Thymus (tissue), 11 donors: Measurements from ENCODE around the gene ASIP. TPM values are rescaled to one million over a fixed set of nuclear protein-coding genes. Genes with fewer than 3 reads are reported as not detected.
"Not testable (repeated sequence)": the region's sequence is repeated elsewhere in the genome, so short reads cannot be mapped to it uniquely, and the experiment has no call there.

Experiments used
- DNase-seq, 9 donors: peaks; one replicate each; pipeline ENCODE4 v3.0.0-alpha.2; 2013; ENCODE audit warnings: low spot score in 9 of 9, low read depth in 6 of 9, missing footprints in 1 of 9
- H3K27ac ChIP-seq, 2 donors: one replicate each; pipeline ENCODE4 v1.5.1; 2013; ENCODE audit warnings: control low read depth in 1 of 2, low read depth in 1 of 2, low read length in 1 of 2, mild to moderate bottlenecking in 1 of 2, moderate library complexity in 1 of 2
- H3K27me3 ChIP-seq, 2 donors: one replicate each; pipeline ENCODE4 v1.5.1; 2013; ENCODE audit warnings: low read length in 1 of 2; ENCODE audit not compliant: control insufficient read depth in 2 of 2, insufficient read depth in 1 of 2
- H3K36me3 ChIP-seq, 2 donors: one replicate each; pipeline ENCODE4 v1.5.1; 2013; ENCODE audit warnings: low read length in 1 of 2, mild to moderate bottlenecking in 1 of 2, moderate library complexity in 1 of 2; ENCODE audit not compliant: control insufficient read depth in 2 of 2, insufficient read depth in 2 of 2
- H3K4me1 ChIP-seq, 2 donors: one replicate each; pipeline ENCODE4 v1.5.1; 2013; ENCODE audit warnings: low read length in 2 of 2; ENCODE audit not compliant: control insufficient read depth in 2 of 2, insufficient read depth in 2 of 2
- H3K4me3 ChIP-seq, 2 donors: one replicate each; pipeline ENCODE4 v1.5.1; 2013; ENCODE audit warnings: low read length in 2 of 2, control low read depth in 1 of 2, mild to moderate bottlenecking in 1 of 2
- H3K9me3 ChIP-seq, 2 donors: one replicate each; pipeline ENCODE4 v1.5.1; 2013; ENCODE audit warnings: low read length in 1 of 2, mild to moderate bottlenecking in 1 of 2; ENCODE audit not compliant: control insufficient read depth in 2 of 2, insufficient read depth in 1 of 2
- WGBS: extraction: QIAGEN DNeasy Blood & Tissue Kit; methylation state at CpG from one replicate; pipeline ENCODE4 v1.1.7; 2013; 5-methylcytosine and 5-hydroxymethylcytosine counted together
- polyA plus RNA-seq: library from polyadenylated mRNA; stranded (reverse); fragments of 200-250 nt; gene quantifications from one replicate; pipeline ENCODE4 v1.2.3, GENCODE V29; 2013
- total RNA-seq: library from RNA; stranded (reverse); fragments of 120-200 nt; gene quantifications from one replicate; pipeline ENCODE4 v1.2.4, GENCODE V29; 2013
- donor health status: healthy.

Gene ASIP
- total and polyA plus RNA-seq, 2 donors = 0.09 to 1.8 TPM

DNA sequence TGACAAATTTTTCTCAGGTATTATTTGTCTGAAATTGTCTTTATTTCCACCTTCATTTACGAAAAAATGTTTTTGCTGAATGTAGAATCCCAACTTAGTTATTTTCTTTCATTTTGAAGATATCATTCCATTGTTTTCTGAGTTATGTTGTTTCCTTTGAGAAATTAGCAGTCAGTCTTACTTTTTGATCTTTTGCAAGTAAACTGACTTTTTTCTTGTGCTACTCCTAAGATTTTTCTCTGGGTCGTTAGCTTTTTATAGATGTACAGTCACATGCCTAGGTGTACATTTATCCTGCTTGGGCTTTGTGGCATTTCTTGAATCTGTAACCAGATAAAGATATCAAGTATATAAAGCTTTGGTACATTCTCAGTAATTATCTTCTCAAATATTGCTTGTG lies 29.6 kb upstream of the ASIP start:
- Histone ChIP-seq H3K27me3 (peaks cover 10 to 24% of the 10 kb centered on the region in 2 donors), H3K4me1 (peaks cover 0 to 4% of the 10 kb centered on the region in 2 donors)

DNA sequence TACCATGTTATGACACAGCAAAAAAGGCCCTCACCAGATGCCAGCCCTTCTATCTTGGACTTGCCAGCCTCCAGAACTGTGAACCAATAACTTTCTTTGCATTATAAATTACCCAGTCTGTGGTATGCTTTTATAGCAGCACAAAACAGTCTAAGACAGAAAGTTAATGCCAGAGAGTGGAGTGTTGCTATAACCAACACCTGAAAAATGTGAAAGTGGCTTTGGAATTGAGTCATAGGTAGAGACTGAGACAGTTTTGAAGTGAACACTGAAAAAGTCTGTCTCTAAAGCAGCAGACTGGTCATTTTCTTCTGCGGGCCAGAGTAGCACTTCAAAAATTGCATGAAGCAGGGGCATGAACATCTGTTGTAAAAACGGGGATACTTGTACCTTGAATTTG lies 28.0 kb upstream of the ASIP start:
- DNase-seq = no peak
- peaks cover 13 to 39% of the 10 kb centered on the region in 2 donors for H3K27me3 ChIP-seq
- H3K9me3 ChIP-seq = peaks cover 0 to 15% of the 10 kb centered on the region in 2 donors
- 98% methylated on average over 2 of the region's 2 CpGs for WGBS
- peaks cover 0 to 4% of the 10 kb centered on the region in 2 donors for H3K4me1 ChIP-seq
- H3K27ac ChIP-seq = no peak overlapping the region
- H3K4me3 ChIP-seq = no peak overlapping the region
- no peaks in the 10 kb centered on the region for H3K36me3 ChIP-seq

More for the DNA sequence above, 29.6 kb upstream of the ASIP start:
- Histone ChIP-seq H3K36me3 (no peaks in the 10 kb centered on the region), H3K27ac (no peak overlapping the region), H3K9me3 (peaks cover 0 to 15% of the 10 kb centered on the region in 2 donors), H3K4me3 (no peak overlapping the region)
- DNase-seq = no peak
- 95% methylated on average over 2 of the region's 2 CpGs for WGBS

DNA sequence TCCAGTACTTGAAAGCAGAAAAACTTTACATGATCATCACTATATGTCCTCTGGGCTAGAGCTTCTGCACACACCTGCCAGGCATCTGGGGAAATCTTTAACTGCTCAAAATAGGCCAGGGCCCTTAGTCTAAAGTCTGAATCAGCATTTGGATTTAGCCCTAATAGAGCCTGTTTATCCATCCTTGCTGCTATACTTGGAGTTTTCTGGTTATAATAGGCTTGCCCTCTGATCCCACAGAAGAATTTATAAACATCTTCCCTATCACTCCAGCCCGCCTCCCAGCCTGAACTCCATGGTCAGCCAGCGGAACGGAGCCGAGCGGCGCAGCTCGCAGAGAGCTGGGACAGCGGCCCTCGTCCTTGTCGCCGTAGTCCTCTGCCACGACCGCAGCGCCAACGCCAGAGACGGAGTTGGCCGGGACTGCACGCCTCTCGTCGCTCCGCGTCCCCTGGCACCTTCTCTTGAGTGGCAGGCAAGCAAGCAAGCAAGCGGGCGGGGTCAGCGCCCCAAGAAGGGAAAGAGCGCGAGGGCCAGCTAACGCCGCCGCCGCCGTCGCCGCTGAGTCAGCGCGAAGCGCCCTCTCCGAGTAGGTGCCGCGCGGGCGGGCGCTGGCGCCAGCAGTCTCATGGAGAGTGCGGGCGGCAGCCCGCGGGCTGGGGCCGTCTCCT lies 25.4 kb upstream of the ASIP start:
- 9% methylated on average over 49 of the region's 49 CpGs for WGBS
- peak overlapping the region; percentile 5 to 11 for H3K4me3 ChIP-seq
- H3K36me3 ChIP-seq = no peaks in the 10 kb centered on the region
- H3K9me3 ChIP-seq = peaks cover 0 to 4% of the 10 kb centered on the region in 2 donors
- peaks cover 0 to 4% of the 10 kb centered on the region in 2 donors for H3K4me1 ChIP-seq
- DNase-seq = peak in 4 of 9 donors; percentile 13 to 40 (median 27)
- H3K27ac ChIP-seq = no peak overlapping the region
- peaks cover 13 to 40% of the 10 kb centered on the region in 2 donors for H3K27me3 ChIP-seq

DNA sequence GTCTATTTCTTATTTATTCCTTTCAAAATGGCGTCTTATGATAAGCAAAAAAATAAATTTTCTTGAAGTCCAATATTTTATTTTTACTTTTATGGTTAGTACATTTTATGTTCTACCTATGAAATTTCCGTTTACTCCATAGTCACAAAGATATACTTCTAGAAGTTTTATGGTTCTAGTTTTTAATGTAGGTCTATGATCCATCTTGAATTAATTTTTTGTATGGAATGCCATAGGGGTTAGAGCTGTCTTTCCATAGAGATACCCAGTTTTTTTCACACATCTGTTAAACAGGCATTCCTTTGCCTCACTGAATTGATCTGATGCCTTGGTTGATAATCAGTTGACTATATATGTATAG lies 24.9 kb upstream of the ASIP start:
- Histone ChIP-seq H3K27me3 (peaks cover 13 to 40% of the 10 kb centered on the region in 2 donors), H3K4me1 (peaks cover 0 to 4% of the 10 kb centered on the region in 2 donors), H3K27ac (no peak overlapping the region), H3K9me3 (no peaks in the 10 kb centered on the region), H3K36me3 (no peaks in the 10 kb centered on the region), H3K4me3 (peak overlapping the region in 1 of 2 donors; percentile 11)
- WGBS = 9% methylated on average over 2 of the region's 2 CpGs
- DNase-seq = no peak

DNA sequence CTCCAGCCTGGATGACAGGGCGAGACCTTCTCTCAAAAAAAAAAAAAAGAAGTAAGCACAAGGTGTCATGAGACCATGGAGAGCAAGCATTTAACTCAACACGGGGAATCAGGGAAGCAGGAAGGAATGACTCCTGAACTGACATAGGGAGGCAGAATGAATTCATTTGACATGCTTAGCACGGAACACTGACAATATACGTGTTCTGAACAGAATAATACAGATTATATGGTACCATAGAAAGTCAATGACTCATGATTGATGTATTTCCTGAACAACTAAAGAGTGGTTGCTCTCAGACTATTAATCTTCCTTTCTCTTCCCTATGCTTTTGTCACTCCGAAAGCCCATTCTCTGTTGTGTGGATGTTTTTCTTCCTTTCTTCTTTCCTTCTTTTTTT lies 20.7 kb upstream of the ASIP start:
- H3K9me3 ChIP-seq = no peaks in the 10 kb centered on the region
- H3K27me3 ChIP-seq = peaks cover 9 to 29% of the 10 kb centered on the region in 2 donors
- no peak overlapping the region for H3K4me3 ChIP-seq
- H3K27ac ChIP-seq = no peak overlapping the region
- no peak for DNase-seq
- peaks cover 0 to 4% of the 10 kb centered on the region in 2 donors for H3K4me1 ChIP-seq
- H3K36me3 ChIP-seq = no peaks in the 10 kb centered on the region
- WGBS = 66% methylated on average over 5 of the region's 5 CpGs

DNA sequence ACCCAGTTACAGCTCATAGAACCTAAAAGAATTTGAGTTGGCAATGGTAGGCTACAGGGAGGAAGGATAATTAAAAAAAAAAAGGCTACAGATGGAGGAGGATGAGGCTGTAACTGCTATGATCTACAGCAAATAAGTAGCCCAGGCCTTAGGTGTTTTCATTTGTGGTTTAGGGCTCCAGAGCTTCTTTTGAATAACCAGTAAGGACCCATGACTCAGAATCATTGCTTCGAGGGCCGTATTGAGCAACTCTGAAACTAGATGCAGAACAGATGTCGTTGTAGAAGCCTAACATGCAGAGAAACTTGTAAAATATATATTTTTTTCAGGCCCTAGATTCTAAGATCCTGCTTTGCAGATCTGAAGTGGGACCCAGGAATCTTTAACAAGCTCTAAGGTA lies 19.0 kb upstream of the ASIP start:
- Histone ChIP-seq H3K9me3 (no peaks in the 10 kb centered on the region), H3K27me3 (peaks cover 0 to 14% of the 10 kb centered on the region in 2 donors), H3K4me1 (no peaks in the 10 kb centered on the region), H3K36me3 (no peaks in the 10 kb centered on the region), H3K4me3 (no peak overlapping the region), H3K27ac (no peak overlapping the region)
- DNase-seq = no peak
- WGBS = 95% methylated on average over 3 of the region's 3 CpGs

DNA sequence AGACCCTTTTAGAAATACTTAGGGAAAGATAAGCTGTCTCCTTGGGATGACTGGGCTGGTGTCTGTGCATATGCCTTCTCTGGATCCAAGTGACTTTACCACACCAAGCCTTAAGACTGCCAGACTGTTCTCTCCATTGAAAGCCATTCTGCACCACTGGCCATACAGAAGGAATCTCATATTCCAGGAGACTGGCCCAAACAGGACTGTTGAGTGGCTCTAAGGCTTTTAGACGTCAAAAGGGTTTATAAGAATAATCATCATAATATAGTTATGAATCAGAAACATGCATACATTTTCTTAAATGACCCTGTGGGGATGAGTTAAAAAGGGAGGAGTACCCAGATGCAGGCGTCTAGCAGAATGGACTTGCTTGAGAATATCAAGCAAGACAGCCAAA lies 17.0 kb upstream of the ASIP start:
- H3K36me3 ChIP-seq, H3K4me1 ChIP-seq, DNase-seq, H3K27ac ChIP-seq, H3K27me3 ChIP-seq, H3K9me3 ChIP-seq, H3K4me3 ChIP-seq: not testable (repeated sequence)
- WGBS = 93% methylated on average over 2 of the region's 2 CpGs

DNA sequence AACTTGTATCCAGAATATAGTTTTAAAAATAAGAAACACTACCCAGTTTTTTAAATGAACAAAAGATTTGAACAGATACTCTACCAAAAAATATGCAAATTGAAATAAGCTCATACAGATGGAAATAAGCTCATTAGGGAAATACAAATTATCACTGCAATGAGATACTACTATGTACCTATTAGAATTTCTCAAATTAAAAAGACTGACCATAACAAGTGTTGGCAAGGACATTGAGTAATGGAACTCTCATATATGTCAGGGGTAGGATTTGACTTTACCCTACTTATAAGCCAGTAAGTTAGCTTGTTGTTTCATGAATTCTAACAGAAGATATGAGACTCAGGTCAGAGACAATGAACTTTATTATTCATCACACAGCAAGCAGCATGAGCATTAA lies 9.6 kb upstream of the ASIP start:
- H3K4me1 ChIP-seq = no peaks in the 10 kb centered on the region
- DNase-seq = no peak
- no peak overlapping the region for H3K27ac ChIP-seq
- no peaks in the 10 kb centered on the region for H3K36me3 ChIP-seq
- H3K9me3 ChIP-seq = no peaks in the 10 kb centered on the region
- H3K4me3 ChIP-seq = no peak overlapping the region
- H3K27me3 ChIP-seq = no peaks in the 10 kb centered on the region

DNA sequence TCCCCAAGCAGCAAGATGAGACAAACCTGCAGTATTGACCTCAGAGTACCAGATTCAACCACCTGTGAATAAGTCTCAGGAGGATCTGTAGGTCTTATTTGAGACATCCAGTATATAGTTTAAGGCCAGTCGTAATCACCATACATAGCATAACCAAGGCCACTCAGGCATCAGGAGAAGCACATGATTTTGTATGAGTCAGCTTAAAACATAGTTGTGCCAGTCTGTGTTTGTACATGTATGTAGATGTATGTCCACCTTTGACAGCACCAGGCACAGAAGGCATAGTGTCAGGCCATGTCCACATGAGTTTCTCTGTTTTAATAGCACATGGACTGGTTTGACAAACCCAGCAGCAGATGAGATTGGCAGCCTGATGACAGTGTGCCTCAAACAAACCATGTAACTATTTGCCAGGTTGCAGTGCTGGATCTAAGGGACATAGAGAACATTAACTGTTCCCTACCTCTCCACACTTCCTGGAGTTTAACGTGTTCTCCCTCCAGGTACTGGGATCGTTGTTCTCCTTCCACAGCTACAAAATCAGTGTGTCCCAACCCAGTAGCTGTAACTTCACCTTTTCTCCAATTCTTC lies 8.6 kb upstream of the ASIP start:
- Histone ChIP-seq H3K27me3 (no peaks in the 10 kb centered on the region), H3K4me3 (no peak overlapping the region), H3K36me3 (no peaks in the 10 kb centered on the region), H3K4me1 (no peaks in the 10 kb centered on the region), H3K27ac (no peak overlapping the region), H3K9me3 (no peaks in the 10 kb centered on the region)
- 96% methylated on average over 3 of the region's 3 CpGs for WGBS
- no peak for DNase-seq
